ENCODE results near the gene CCT8.

DNA sequence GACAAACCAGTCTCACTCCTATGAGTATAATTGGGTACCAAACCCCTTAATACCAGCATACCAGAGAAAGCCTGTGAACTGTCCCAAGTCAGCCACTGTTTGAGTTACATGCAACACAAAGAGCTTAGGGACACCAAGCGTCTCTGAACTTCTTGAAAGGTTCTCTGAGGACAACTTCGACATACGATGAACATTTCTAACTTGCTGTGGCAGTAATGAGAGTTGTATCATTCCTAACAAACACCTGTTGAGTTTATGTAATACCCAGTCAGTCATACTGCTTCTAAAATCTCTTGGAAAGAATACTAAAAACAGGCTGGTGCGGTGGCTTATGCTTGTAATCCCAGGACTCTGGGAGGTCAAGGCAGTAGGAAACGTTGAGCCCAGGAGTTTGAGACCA, 18.4 kb downstream of the CCT8 start:
- TF ChIP-seq CTCF (conservative IDR thresholded peaks at IDR 0.05) (no peak), ZFX (IDR thresholded peaks at IDR 0.05) (no peak)

All from C4-2B (cell line).